Embryonic facial prominence (tissue), 1 donor: ENCODE results near the gene IL12A.

Experiments used
- DNase-seq: peaks from one replicate; pipeline ENCODE4 v3.0.0-alpha.2; 2016; ENCODE audit errors: extremely low spot score

The IL12A gene

GRCh38 chr3:159988617-159989271, at the start of gene IL12A:
TSS of gene IL12A (plus strand) at chr3:159988835.
- no peak for DNase-seq

GRCh38 chr3:159941038-159942000, 47.3 kb upstream of the IL12A start:
- no peak for DNase-seq

GRCh38 chr3:159944781-159945180, 43.9 kb upstream of the IL12A start:
- DNase-seq, result no peak

- DNase-seq, result no peak
Measured at GRCh38 chr3:159945930-159946329, 42.7 kb upstream of the IL12A start.

- DNase-seq, result no peak
Measured at GRCh38 chr3:159947220-159947619, 41.4 kb upstream of the IL12A start.

GRCh38 chr3:159948429-159949144, 40.0 kb upstream of the IL12A start:
- no peak for DNase-seq

GRCh38 chr3:159950156-159950898, 38.3 kb upstream of the IL12A start:
- DNase-seq, result no peak

- DNase-seq, result no peak
Measured at GRCh38 chr3:159951540-159951939, 37.1 kb upstream of the IL12A start.

GRCh38 chr3:159953325-159954085, 35.1 kb upstream of the IL12A start:
- no peak for DNase-seq

GRCh38 chr3:159960188-159961148, 28.2 kb upstream of the IL12A start:
- no peak for DNase-seq

- no peak for DNase-seq
Measured at GRCh38 chr3:159964166-159964973, 24.3 kb upstream of the IL12A start.

- DNase-seq, result no peak
Measured at GRCh38 chr3:159971311-159971710, 17.3 kb upstream of the IL12A start.

GRCh38 chr3:159977295-159977694, 11.3 kb upstream of the IL12A start:
- DNase-seq, result no peak

GRCh38 chr3:159978353-159978752, 10.3 kb upstream of the IL12A start:
- DNase-seq, result no peak

GRCh38 chr3:159978918-159979703, 9.5 kb upstream of the IL12A start:
- DNase-seq, result no peak

- DNase-seq, result no peak
Measured at GRCh38 chr3:159982442-159982974, 6.1 kb upstream of the IL12A start.

- DNase-seq, result no peak
Measured at GRCh38 chr3:159987291-159987711, 1.3 kb upstream of the IL12A start.
